ENCODE results near the gene CDSN.

The CDSN gene

DNA sequence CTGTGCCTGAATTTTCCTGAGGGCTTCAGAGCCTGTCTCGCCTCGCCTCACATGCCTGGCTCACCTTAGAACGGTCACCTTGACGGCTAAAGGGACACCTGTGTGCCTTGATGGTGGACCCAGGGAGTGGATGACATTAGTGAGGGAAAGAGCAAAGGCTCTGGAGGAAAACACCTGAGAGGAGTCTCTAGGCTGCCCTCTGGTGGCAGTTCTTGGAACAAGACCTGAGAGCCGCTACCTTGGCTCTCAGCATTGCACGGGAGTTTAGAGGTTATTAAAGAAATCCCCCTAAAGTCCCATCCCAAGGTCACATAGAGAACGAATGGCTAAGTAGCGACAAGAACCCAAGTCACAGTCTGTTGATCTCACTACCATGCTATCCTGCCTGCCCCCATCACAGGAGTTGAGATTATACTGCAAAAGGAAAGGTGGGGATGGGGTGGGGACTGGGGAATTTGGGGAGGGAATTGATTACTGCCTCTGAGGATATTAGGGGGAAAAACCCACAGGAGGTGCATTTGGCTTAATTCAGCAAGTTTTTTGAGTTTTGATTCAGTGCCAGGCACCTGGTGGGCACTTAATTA, 7.9 kb upstream of the CDSN start:
- Histone ChIP-seq H3K27ac (ENCODE audit: low read length) (no peak overlapping the region), H3K9me3 (ENCODE audit: control insufficient read depth in 2 of 2, low read length in 2 of 2) (no peaks in the 10 kb centered on the region), H3K4me3 (ENCODE audit: low read length in 2 of 2) (no peak overlapping the region), H3K9ac (ENCODE audit: low read length in 2 of 2) (no peak overlapping the region), H3K4me1 (ENCODE audit: control insufficient read depth, insufficient read depth, low read length) (peaks cover 4% of the 10 kb centered on the region), H3K27me3 (ENCODE audit: control insufficient read depth in 1 of 2, insufficient read depth in 2 of 2, low read length in 2 of 2) (no peaks in the 10 kb centered on the region), H3K36me3 (ENCODE audit: control insufficient read depth in 2 of 2, insufficient read depth in 2 of 2, low read length in 2 of 2) (no peaks in the 10 kb centered on the region)

DNA sequence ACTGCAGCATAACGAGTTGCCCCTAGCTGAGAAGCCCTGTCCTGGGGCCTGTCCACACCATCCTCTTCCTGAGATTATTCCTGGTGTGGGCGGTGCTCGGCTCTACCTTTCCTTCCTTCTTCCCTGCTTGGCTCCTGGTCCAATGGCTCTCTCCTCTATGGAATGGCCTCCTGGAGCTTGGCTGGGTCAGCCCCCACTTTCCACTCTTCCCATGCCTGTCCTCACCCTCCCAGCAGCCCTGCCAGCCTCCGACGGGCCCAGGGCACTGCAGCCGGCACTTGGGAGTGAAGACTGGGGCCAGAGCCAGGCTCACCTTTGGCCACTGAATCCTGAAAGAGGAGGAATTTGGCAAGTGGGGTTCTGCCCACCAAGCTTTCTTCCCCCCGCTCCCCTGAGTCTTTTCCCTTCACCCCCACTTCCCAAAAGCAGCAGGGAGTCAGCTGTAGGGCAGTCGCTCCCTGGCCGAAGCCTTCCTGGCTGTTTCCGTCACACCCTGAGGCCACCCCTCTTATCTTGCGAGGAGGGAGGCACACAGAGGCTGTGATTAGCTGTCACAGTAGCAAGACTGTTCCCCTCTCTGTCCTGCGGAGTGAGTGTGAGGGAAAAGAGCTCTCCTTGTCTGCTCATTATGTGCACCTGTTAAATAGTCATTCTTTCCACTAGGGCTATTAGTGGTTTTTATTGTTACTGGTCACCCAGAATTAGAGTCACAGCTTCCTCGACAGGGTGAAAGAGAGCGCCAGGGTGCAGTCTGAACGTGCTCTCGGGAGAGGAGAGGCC, 6.3 kb upstream of the CDSN start:
- no peaks in the 10 kb centered on the region for H3K36me3 ChIP-seq (ENCODE audit: control insufficient read depth in 2 of 2, insufficient read depth in 2 of 2, low read length in 2 of 2)
- no peak overlapping the region for H3K27ac ChIP-seq (ENCODE audit: low read length)
- H3K4me1 ChIP-seq (ENCODE audit: control insufficient read depth, insufficient read depth, low read length): peaks cover 14% of the 10 kb centered on the region
- no peak overlapping the region for H3K4me3 ChIP-seq (ENCODE audit: low read length in 2 of 2)
- no peaks in the 10 kb centered on the region for H3K27me3 ChIP-seq (ENCODE audit: control insufficient read depth in 1 of 2, insufficient read depth in 2 of 2, low read length in 2 of 2)
- no peaks in the 10 kb centered on the region for H3K9me3 ChIP-seq (ENCODE audit: control insufficient read depth in 2 of 2, low read length in 2 of 2)
- no peak overlapping the region for H3K9ac ChIP-seq (ENCODE audit: low read length in 2 of 2)

DNA sequence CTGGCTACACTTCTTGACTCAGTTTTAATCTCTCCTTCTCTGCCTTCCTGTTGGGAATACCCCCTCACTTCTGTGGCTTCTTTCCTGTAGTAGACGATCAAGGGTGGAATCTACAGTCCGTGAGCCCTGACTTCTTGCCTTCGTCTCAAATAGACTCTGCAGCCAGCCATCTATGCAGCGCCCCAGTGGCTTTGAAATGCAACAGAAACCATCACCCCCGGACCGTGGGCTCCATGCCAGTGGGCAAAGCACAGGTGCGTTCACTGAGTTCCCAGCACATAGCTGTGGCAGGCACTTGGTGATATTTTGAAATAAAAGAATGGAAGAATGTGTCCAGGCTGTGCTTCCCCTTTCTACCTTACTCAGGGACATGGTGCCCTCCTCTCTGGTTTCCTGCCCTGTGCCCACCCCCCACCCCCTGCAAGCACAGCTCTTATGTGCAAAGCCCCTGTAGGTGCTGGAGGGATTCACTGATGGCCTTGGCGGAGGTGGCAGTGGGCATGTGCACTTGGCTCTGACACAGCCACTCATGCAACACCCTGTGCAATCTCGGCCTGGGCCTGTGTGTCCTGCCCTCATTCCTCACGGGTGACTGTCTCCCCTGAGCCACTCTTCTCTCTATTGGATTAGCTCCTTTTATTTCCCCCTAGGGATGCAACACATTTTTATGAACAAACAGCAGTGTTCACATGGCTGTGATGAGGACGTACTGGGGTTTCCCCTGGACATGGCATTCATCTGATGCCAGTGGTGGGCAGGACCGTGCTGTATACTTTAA, 5.5 kb upstream of the CDSN start:
- Histone ChIP-seq H3K27ac (ENCODE audit: low read length) (no peak overlapping the region), H3K4me1 (ENCODE audit: control insufficient read depth, insufficient read depth, low read length) (peaks cover 14% of the 10 kb centered on the region), H3K4me3 (ENCODE audit: low read length in 2 of 2) (no peak overlapping the region), H3K36me3 (ENCODE audit: control insufficient read depth in 2 of 2, insufficient read depth in 2 of 2, low read length in 2 of 2) (no peaks in the 10 kb centered on the region), H3K9ac (ENCODE audit: low read length in 2 of 2) (no peak overlapping the region), H3K27me3 (ENCODE audit: control insufficient read depth in 1 of 2, insufficient read depth in 2 of 2, low read length in 2 of 2) (no peaks in the 10 kb centered on the region), H3K9me3 (ENCODE audit: control insufficient read depth in 2 of 2, low read length in 2 of 2) (no peaks in the 10 kb centered on the region)

DNA sequence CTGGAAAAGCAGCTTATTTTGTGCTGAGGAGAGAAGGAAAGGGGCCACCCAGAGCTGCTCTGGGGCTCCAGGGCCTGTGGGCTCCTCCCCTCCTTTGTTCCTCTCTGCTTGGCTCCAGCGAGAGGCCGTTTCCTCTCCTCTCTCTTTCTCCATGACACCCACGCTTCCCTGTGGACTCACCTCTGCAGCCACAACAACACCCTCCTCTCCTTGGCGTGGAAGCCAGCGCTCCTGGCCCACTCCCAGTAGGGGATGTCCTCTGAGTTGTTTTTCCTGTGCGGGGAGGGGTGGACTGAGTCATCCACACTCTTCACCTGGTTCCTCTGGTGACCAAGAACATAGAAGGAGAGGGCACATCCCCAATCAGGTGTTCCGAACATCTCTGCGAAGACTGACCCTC, 4.9 kb upstream of the CDSN start:
- peaks cover 14% of the 10 kb centered on the region for H3K4me1 ChIP-seq (ENCODE audit: control insufficient read depth, insufficient read depth, low read length)

DNA sequence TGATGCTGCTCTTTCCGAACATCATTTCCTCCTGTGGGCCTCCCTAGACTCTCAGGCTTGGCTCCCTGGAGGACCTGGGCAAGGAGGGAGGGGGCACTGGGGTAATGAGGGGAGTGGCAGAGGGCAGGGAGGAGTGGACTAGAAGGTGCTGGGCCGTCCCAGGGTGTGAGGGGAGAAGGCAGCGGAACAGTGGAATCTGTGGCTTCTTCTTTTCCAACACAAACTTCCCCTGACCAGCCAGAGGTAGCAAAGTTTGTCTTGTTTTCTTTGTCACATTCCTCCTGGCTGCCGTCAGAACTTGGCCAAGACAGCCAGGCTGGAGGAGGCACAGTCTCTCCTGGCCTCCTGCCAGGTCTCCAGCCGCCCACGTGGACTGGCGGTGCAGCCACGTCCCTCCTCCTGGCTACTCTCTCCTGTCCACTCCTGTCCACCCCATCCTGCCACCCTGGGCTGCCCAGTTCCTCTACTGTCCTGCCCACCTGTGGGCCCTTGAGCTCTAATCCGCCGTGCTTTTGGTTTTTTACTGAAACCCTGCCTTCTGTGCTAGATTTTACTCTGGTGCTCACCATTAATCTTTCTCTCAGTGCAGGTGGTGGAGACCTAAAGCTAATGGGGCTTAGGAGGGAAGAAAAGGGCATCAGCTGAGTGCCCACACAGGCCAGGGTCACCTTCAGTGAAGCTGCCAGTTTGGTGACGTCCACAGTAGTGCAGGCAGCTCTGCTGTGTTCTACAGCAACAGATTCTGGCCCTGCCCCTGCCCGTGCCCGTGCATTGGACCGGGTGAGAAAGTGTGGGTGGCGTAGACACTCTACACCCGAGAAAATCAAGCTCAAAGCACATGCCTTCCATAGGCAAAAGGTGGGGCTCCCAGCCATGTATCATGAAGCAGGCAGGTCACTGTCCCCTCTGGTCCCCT, 2.8 kb upstream of the CDSN start:
- peak overlapping the region; percentile 58 for H3K27ac ChIP-seq (ENCODE audit: low read length)
- H3K9me3 ChIP-seq (ENCODE audit: control insufficient read depth in 2 of 2, low read length in 2 of 2): no peaks in the 10 kb centered on the region
- no peaks in the 10 kb centered on the region for H3K27me3 ChIP-seq (ENCODE audit: control insufficient read depth in 1 of 2, insufficient read depth in 2 of 2, low read length in 2 of 2)
- H3K36me3 ChIP-seq (ENCODE audit: control insufficient read depth in 2 of 2, insufficient read depth in 2 of 2, low read length in 2 of 2): no peaks in the 10 kb centered on the region
- peaks cover 14% of the 10 kb centered on the region for H3K4me1 ChIP-seq (ENCODE audit: control insufficient read depth, insufficient read depth, low read length)
- peak overlapping the region in 1 of 2 donors; percentile 51 for H3K4me3 ChIP-seq (ENCODE audit: low read length in 2 of 2)
- H3K9ac ChIP-seq (ENCODE audit: low read length in 2 of 2): peak overlapping the region; percentile 29 to 38

More for the DNA sequence above, 4.9 kb upstream of the CDSN start:
- no peak overlapping the region for H3K27ac ChIP-seq (ENCODE audit: low read length)
- no peaks in the 10 kb centered on the region for H3K27me3 ChIP-seq (ENCODE audit: control insufficient read depth in 1 of 2, insufficient read depth in 2 of 2, low read length in 2 of 2)
- H3K4me3 ChIP-seq (ENCODE audit: low read length in 2 of 2): no peak overlapping the region
- no peak overlapping the region for H3K9ac ChIP-seq (ENCODE audit: low read length in 2 of 2)
- H3K36me3 ChIP-seq (ENCODE audit: control insufficient read depth in 2 of 2, insufficient read depth in 2 of 2, low read length in 2 of 2): no peaks in the 10 kb centered on the region
- H3K9me3 ChIP-seq (ENCODE audit: control insufficient read depth in 2 of 2, low read length in 2 of 2): no peaks in the 10 kb centered on the region

DNA sequence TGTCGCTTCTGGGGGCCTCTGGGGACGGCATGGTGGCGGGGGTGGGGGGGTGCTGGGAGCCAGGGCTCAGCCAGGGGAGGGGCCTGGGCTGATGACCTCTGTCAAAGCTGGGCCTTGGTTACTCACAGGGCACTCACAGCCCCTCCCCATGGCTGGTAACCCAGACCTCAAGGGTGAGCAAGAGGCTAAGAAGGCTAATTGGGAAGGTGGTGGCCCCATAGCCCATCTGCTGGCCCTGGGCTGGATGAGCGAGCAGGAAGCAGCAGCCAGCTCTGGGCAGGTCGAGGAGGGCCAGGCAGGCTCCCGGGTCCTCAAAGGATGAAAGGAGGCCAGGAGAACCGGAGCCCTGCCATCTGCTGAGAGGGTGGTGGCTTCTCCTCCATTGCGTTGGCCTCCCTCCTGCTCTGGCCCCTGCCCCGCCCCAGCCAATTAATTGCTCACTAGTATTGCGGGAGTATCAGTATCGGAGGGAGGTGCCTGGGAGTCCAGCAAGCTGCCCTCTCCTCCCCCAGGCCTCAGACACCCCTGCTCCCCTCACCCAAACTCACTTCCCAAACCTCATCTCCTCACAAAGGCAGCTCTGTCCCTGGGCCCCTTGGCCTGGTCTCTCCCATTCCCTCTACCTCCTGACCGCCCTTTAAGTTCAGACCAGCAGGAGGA, 1.0 kb upstream of the CDSN start:
- no peak overlapping the region for H3K27ac ChIP-seq (ENCODE audit: low read length)
- no peaks in the 10 kb centered on the region for H3K27me3 ChIP-seq (ENCODE audit: control insufficient read depth in 1 of 2, insufficient read depth in 2 of 2, low read length in 2 of 2)
- no peak overlapping the region for H3K4me3 ChIP-seq (ENCODE audit: low read length in 2 of 2)
- peaks cover 14% of the 10 kb centered on the region for H3K4me1 ChIP-seq (ENCODE audit: control insufficient read depth, insufficient read depth, low read length)
- H3K9ac ChIP-seq (ENCODE audit: low read length in 2 of 2): no peak overlapping the region
- no peaks in the 10 kb centered on the region for H3K36me3 ChIP-seq (ENCODE audit: control insufficient read depth in 2 of 2, insufficient read depth in 2 of 2, low read length in 2 of 2)
- no peaks in the 10 kb centered on the region for H3K9me3 ChIP-seq (ENCODE audit: control insufficient read depth in 2 of 2, low read length in 2 of 2)

DNA sequence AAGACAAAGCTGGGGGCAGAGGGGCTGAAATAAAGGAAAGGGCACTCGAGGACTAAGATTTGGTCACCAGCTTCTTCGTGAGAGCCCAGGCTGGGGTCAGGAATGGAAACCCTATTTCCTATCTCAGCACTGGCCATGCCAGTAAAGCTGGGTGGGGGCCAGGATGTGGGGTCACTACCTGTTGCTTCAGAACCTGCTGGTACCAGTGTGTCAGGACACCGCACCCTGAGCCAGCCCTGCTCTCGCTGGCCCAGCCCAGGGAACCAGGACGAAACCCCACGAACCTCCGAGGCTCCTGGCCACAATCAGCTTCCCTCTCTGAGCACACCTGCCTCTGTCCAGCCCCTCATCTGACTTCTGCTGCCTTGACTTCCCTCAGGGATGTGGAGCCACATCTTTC, 2.1 kb downstream of the CDSN start:
- Histone ChIP-seq H3K9me3 (ENCODE audit: control insufficient read depth in 2 of 2, low read length in 2 of 2) (no peaks in the 10 kb centered on the region), H3K27me3 (ENCODE audit: control insufficient read depth in 1 of 2, insufficient read depth in 2 of 2, low read length in 2 of 2) (no peaks in the 10 kb centered on the region), H3K4me1 (ENCODE audit: control insufficient read depth, insufficient read depth, low read length) (peaks cover 30% of the 10 kb centered on the region), H3K27ac (ENCODE audit: low read length) (no peak overlapping the region), H3K36me3 (ENCODE audit: control insufficient read depth in 2 of 2, insufficient read depth in 2 of 2, low read length in 2 of 2) (no peaks in the 10 kb centered on the region), H3K4me3 (ENCODE audit: low read length in 2 of 2) (no peak overlapping the region), H3K9ac (ENCODE audit: low read length in 2 of 2) (no peak overlapping the region)

DNA sequence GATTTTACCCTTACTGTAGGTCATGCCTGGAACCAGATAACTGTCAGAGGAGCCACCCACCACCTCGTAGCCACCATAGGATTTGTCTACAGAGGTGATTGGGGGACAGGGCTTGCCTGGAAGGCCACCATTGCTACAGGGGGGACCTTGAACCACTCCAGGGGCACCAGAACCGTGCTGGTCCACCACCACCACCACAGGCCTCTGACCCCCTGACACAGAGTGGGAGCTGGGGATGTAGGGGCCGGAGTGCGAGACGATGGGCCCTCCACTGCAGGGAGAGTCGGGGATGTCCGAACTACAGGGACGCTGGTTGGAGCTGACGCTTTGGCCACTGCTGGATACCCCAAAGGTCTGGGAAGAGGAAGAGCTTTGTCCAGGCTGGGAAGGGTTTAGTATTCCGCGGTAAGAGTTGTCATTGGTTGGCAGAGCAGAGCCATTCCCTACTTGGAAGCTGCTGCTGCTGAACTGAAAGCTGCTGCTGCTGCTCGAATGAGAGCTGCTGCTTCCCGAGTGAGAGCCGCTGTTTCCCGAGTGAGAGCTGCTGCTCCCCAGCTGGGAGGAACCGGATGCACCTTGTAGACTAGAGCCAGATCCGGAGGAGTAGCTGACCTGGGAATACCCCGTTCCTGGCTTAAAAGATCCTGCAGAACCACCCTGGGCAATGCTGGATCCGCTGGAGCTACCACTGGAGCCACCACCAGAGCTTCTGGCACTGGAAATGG, 3.4 kb downstream of the CDSN start:
- Histone ChIP-seq H3K36me3 (ENCODE audit: control insufficient read depth in 2 of 2, insufficient read depth in 2 of 2, low read length in 2 of 2) (no peaks in the 10 kb centered on the region), H3K4me1 (ENCODE audit: control insufficient read depth, insufficient read depth, low read length) (peaks cover 21% of the 10 kb centered on the region), H3K27ac (ENCODE audit: low read length) (no peak overlapping the region), H3K9me3 (ENCODE audit: control insufficient read depth in 2 of 2, low read length in 2 of 2) (no peaks in the 10 kb centered on the region), H3K4me3 (ENCODE audit: low read length in 2 of 2) (peak overlapping the region in 1 of 2 donors; percentile 47), H3K9ac (ENCODE audit: low read length in 2 of 2) (no peak overlapping the region), H3K27me3 (ENCODE audit: control insufficient read depth in 1 of 2, insufficient read depth in 2 of 2, low read length in 2 of 2) (no peaks in the 10 kb centered on the region)

DNA sequence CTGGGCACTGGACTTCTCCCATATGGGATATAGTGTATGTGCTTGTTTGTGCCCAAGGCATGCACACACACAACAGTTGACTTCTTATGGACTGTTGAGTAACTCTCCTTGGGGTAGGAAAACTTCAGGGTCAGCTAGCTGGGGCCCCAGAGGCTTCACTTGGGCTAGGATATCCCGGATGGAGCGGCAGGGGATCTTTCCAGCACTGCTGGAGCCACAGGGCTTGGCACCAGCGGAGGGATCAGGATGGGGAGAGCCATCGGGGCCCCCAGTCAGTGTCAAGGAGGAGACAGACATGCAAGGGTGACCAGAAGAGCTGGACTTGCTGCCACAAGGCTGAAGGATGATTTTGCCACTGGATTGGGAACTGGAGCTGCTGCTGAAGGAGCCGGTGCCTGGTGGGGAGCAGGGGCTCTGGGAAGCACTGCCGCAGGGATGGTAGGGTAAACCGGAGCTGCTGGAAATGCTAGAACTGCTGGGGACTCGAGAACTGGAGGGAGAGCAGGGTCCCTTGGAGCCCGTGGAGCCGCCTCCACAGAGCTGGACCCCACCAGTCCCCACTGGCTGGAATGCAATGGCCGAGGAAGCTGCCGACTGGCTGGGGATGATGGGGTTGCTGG, 4.2 kb downstream of the CDSN start:
- Histone ChIP-seq H3K9ac (ENCODE audit: low read length in 2 of 2) (no peak overlapping the region), H3K4me1 (ENCODE audit: control insufficient read depth, insufficient read depth, low read length) (peaks cover 21% of the 10 kb centered on the region), H3K36me3 (ENCODE audit: control insufficient read depth in 2 of 2, insufficient read depth in 2 of 2, low read length in 2 of 2) (no peaks in the 10 kb centered on the region), H3K4me3 (ENCODE audit: low read length in 2 of 2) (no peak overlapping the region), H3K27me3 (ENCODE audit: control insufficient read depth in 1 of 2, insufficient read depth in 2 of 2, low read length in 2 of 2) (no peaks in the 10 kb centered on the region), H3K27ac (ENCODE audit: low read length) (no peak overlapping the region), H3K9me3 (ENCODE audit: control insufficient read depth in 2 of 2, low read length in 2 of 2) (no peaks in the 10 kb centered on the region)

Data from stomach smooth muscle (tissue), 2 donors.